IPS-11a (cell line): ENCODE data around the gene SPAG6.

ENCODE experiments used
- H3K4me3 ChIP-seq: one replicate; pipeline ENCODE4 v1.5.1; 2013; ENCODE audit warnings: low read depth, low read length, control low read depth

SPAG6 gene

DNA sequence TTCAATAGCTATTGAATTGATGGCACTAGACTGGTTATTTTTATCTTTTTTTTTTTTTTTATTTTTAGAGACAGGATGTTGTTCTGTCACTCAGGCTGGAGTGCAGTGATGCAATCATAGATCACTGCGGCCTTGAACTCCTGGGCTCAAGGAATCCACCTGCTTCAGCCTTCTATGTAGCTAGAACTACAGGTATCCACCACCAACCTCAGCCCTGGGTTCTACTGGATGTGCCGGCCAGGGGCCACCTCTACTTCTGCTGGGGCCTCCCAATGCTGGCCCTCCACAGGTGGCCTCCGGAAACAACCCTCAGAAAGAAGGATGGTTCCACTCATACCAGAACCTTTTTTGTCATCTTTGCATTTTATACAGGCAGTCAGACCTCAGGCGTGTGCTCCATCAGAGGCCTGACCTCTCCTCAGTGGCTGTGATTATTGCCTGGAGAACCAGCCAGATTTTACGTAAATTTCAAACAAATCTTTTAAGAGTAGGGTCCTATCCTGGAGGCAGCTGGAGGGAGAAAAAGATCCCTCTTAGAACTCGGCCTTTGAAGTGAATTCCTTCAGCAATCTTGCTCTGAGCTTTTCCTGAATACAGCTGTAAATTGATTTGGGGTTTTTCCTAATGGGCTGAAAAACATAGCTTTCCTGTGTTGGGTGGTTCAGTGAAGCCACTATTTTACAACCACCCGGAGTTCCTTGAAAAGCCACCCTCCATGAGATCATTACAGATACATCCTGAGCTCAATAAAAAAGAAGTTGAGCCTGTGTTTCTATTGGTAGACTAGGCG lies 110.0 kb downstream of the SPAG6 start:
- H3K4me3 ChIP-seq: no peak overlapping the region

DNA sequence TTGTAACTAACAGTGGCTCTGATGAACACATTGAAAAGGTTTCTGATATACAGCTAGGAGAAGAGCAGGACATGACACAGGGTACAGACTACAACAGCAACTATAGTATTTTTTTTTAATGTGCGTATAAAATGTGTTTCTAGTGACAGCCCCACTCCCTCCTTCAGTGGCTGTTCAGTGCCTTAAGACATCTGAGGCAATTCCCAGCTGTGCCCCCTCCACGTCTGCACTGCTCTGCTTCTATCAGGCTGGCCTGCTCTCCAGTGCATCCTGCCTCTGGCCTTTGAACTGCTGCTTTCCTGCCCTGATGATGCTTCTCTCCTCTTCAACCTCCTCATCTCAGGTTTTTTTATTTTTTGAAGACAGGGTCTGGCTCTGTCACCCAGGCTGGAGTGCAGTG lies 111.2 kb downstream of the SPAG6 start:
- no peak overlapping the region for H3K4me3 ChIP-seq

- H3K4me3 ChIP-seq: no peak overlapping the region
Observed at GRCh38 chr10:22458272-22459038, 113.2 kb downstream of the SPAG6 start.

DNA sequence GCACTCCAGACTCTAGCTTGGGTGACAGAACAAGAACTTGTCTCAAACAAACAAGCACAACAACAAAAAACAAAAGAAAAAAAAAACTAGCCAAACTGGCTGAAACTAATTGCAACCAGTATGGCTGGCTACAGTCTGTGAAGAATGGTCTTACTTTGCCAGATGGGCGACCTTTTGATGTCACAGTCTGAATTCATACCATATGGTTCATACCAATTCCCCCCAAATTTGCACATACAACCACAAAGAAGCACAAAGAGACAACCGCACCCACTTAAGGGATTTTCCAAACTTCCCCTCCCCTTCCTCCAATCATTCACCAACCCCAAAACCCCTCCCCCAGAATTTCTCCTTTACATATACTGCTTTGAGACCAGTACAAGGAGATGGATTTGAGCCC lies 114.2 kb downstream of the SPAG6 start:
- H3K4me3 ChIP-seq: no peak overlapping the region

- H3K4me3 ChIP-seq: no peak overlapping the region
Observed at GRCh38 chr10:22460101-22460500, 114.8 kb downstream of the SPAG6 start.

- no peak overlapping the region for H3K4me3 ChIP-seq
Observed at GRCh38 chr10:22460531-22461403, 115.5 kb downstream of the SPAG6 start.

DNA sequence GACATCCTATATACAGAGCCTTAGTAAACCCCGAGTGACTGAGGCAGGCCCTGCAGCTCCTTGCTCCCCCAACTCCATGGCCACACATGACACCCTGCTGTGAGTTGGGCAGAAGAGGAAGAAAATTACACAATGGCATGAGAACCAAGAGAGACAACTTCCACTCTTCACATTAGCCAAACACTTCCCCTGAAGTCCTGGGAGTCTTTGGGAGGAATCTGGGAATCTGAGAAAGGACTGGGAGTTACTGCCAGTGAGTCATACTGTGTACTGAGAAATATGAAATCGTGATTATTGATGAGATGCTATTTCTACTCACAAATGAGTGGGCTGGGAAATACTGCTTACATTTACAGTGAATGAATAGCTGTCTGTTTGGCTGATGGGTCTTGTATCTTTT lies 116.6 kb downstream of the SPAG6 start:
- H3K4me3 ChIP-seq: no peak overlapping the region

DNA sequence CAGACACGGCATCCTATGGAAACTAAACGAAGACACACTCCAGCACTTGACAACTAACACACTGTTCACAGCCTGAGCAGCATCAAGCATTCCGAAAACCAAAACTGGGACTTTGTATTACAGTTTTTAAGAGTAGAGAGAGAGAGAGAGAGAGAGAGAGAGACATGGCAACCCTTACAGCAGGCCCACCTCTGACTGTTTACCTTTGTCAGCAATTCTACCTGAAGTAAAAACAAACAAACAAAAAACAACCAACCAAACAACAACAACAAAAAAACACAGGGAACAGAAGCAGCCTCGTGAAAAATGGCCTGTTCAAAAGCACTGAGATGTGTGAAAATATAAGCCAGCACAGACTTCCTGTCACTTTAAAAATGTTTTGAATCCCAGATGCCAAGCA lies 118.0 kb downstream of the SPAG6 start:
- no peak overlapping the region for H3K4me3 ChIP-seq

- H3K4me3 ChIP-seq: no peak overlapping the region
Observed at GRCh38 chr10:22464966-22465629, 119.8 kb downstream of the SPAG6 start.

- H3K4me3 ChIP-seq: no peak overlapping the region
Observed at GRCh38 chr10:22466763-22467334, 121.6 kb downstream of the SPAG6 start.
